ENCODE measurements around the gene TMEM108.

TMEM108 gene

DNA sequence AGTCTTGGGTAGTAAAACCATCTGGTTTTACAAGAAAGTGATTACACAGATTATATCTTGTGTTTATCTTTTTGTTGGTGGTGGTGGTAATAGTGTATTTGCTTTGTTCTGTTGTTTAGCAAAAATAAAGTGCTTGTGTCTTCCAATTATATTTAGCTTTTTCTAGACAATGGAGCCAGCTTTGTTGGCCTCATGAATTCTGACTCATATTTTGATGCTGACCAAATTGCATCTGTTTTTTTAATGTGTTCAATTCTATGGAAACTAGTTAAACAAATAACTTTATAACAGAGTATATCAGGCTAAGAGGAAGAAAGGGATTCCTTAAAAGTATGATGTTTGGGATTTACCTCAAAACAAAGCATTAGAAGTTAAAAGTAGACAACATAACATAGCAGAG, 292.3 kb downstream of the TMEM108 start:
- ChIA-PET POLR2A (no interaction called here), CTCF (no interaction called here)
- TF ChIP-seq NFRKB (IDR thresholded peaks at IDR 0.05) (no peak), HDGF (IDR thresholded peaks at IDR 0.05; ENCODE audit: borderline replicate concordance) (no peak), ZNF384 (IDR thresholded peaks at IDR 0.05) (no peak), LEF1 (IDR thresholded peaks at IDR 0.05; ENCODE audit: borderline replicate concordance) (no peak)
- DNase-seq (ENCODE audit: extremely low spot score): no peak

DNA sequence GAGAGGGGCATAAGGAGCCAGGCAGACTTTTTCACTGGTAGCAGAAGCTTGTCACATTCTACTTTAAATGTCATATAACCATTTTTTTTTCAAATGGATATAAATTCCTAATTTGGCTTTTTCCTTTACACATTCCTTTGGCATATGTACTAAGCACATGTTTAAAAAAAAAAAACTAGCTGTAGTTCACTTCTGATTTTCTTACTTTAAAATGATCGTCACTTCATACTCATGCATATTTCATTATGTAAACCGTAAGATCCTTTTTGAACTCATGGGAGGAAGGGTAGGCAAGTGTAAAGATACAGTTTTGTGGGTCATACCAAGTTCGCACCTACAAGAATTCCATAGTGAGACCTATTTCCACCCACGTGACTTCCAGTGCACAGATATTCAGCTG, 316.5 kb downstream of the TMEM108 start:
- CTCF ChIA-PET: no interaction called here
- TF ChIP-seq ARNT (IDR thresholded peaks at IDR 0.05) (no peak), FOXK2 (IDR thresholded peaks at IDR 0.05) (no peak), BHLHE40 (IDR thresholded peaks at IDR 0.05; ENCODE audit: borderline replicate concordance) (no peak), SP1 (IDR thresholded peaks at IDR 0.05) (no peak), FOXM1 (IDR thresholded peaks at IDR 0.05; ENCODE audit: borderline replicate concordance) (no peak), TARDBP (IDR thresholded peaks at IDR 0.05) (no peak)
- POLR2A ChIA-PET: no interaction called here
- no peak for DNase-seq (ENCODE audit: extremely low spot score)

DNA sequence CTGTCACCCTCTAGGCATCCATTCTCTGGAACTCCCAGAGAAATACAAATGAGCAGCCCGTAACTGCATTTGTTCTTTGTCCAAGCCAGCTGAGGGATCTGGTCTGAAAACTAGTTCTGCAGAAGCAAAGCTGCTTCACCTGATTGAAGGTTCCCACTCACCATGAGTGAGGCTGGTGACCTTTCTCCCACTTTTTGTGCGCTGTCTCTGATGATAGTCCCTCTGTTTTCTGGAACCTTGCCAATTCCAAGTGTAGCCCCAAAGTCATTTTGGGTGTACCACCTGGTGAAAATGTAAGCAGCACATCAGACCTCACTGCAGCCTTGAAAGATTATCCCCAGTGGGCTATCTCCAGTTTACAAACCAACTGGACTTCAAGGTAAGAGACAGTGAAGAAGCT, 322.3 kb downstream of the TMEM108 start:
- ChIA-PET CTCF (no interaction called here), POLR2A (no interaction called here)
- DNase-seq (ENCODE audit: extremely low spot score): no peak
- TF ChIP-seq L3MBTL2 (conservative IDR thresholded peaks at IDR 0.05): no peak
- no peak for TF ChIP-seq BHLHE40 (IDR thresholded peaks at IDR 0.05; ENCODE audit: borderline replicate concordance)
- no peak for TF ChIP-seq TARDBP (IDR thresholded peaks at IDR 0.05)

DNA sequence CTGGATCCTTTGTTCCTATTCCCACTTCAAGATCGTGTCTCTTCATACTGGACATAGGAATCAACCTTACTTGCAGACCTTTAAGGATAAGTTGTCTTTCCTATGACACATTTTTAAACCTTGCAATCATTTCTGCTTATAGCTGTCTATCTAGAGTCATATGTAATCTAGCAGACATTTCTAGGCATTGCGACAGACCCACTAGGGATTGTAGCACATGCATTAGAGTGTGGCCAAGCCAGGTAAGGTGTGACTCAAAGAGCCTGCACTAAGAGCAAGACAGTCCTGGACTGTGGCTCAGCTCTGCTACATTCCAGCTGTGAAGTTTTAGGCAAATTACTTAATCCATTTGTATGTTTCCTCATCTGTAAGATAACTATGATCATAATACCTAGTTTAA, 322.8 kb downstream of the TMEM108 start:
- TF ChIP-seq TARDBP (IDR thresholded peaks at IDR 0.05): no peak
- no peak for TF ChIP-seq NFRKB (IDR thresholded peaks at IDR 0.05)
- TF ChIP-seq LEF1 (IDR thresholded peaks at IDR 0.05; ENCODE audit: borderline replicate concordance): no peak
- TF ChIP-seq FOXK2 (IDR thresholded peaks at IDR 0.05): no peak
- TF ChIP-seq ELF4 (IDR thresholded peaks at IDR 0.05): no peak
- no peak for TF ChIP-seq FOXA1 (IDR thresholded peaks at IDR 0.05)
- TF ChIP-seq ZNF384 (IDR thresholded peaks at IDR 0.05): no peak
- TF ChIP-seq HDGF (IDR thresholded peaks at IDR 0.05; ENCODE audit: borderline replicate concordance): no peak
- TF ChIP-seq, protein P1, sequence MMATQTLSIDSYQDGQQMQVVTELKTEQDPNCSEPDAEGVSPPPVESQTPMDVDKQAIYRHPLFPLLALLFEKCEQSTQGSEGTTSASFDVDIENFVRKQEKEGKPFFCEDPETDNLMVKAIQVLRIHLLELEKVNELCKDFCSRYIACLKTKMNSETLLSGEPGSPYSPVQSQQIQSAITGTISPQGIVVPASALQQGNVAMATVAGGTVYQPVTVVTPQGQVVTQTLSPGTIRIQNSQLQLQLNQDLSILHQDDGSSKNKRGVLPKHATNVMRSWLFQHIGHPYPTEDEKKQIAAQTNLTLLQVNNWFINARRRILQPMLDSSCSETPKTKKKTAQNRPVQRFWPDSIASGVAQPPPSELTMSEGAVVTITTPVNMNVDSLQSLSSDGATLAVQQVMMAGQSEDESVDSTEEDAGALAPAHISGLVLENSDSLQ (IDR thresholded peaks at IDR 0.05): no peak
- no peak for TF ChIP-seq ARNT (IDR thresholded peaks at IDR 0.05)
- no peak for TF ChIP-seq SUZ12 (IDR thresholded peaks at IDR 0.05)
- no peak for TF ChIP-seq CTBP1 (IDR thresholded peaks at IDR 0.05; ENCODE audit: borderline replicate concordance)
- ChIA-PET CTCF (no interaction called here), POLR2A (no interaction called here)

DNA sequence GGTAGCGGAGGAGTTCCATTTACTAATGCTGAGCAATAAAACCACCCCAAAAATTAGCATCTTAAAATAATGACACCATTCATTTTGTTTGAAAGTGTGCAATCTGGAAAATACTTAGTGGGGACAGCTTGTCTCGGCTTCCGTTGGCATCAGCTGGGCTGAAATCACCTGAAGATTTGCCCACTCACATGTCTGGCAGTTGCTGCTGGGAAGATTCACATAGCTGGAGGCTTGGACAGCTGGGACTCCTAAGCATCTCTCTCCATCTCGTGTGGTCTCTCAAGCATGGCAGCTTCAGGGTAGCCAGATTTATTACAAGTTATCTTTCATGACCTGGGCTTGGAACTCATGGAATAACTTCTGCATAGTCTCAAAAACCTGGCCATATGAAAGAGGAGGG, 323.2 kb downstream of the TMEM108 start:
- CTCF ChIA-PET: interaction anchor here (0.6 kb wide), 1 partner anchor 301 kb away, joined by 3 read pairs; no protein-coding TSS in a partner anchor
- TF ChIP-seq LEF1 (IDR thresholded peaks at IDR 0.05; ENCODE audit: borderline replicate concordance) (no peak), FOXK2 (IDR thresholded peaks at IDR 0.05) (no peak), HDGF (IDR thresholded peaks at IDR 0.05; ENCODE audit: borderline replicate concordance) (no peak), ZNF384 (IDR thresholded peaks at IDR 0.05) (no peak)
- POLR2A ChIA-PET: no interaction called here
- DNase-seq (ENCODE audit: extremely low spot score): no peak

More for the DNA sequence above, 322.8 kb downstream of the TMEM108 start:
- no peak for DNase-seq (ENCODE audit: extremely low spot score)

DNA sequence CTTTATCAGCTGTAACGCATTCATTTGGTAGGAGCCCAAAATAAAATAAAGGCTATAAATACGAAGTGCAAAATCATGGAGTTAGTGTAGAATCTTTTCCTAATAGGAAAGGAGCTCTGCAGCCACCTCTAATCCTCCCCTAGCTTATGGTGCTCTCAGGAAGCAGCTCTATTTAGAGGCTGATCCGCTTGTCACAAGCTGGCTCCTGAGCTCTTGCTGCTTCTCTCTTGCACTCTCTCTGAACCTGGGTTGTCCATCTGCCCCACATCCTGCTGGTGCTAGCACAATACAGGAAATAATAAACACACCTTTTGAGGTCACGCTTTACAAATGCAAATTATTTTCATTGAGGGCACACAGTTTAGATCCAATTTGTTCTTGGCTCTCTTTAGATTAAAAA, 324.3 kb downstream of the TMEM108 start:
- no peak for DNase-seq (ENCODE audit: extremely low spot score)
- CTCF ChIA-PET: no interaction called here
- POLR2A ChIA-PET: no interaction called here
- TF ChIP-seq LEF1 (IDR thresholded peaks at IDR 0.05; ENCODE audit: borderline replicate concordance) (no peak), NFRKB (IDR thresholded peaks at IDR 0.05) (no peak), ARNT (IDR thresholded peaks at IDR 0.05) (no peak), SP1 (IDR thresholded peaks at IDR 0.05) (no peak), FOXM1 (IDR thresholded peaks at IDR 0.05; ENCODE audit: borderline replicate concordance) (no peak), FOXK2 (IDR thresholded peaks at IDR 0.05) (no peak), ZNF384 (IDR thresholded peaks at IDR 0.05) (no peak), FOXA1 (IDR thresholded peaks at IDR 0.05) (no peak), CTBP1 (IDR thresholded peaks at IDR 0.05; ENCODE audit: borderline replicate concordance) (no peak), SUZ12 (IDR thresholded peaks at IDR 0.05) (no peak), ELF4 (IDR thresholded peaks at IDR 0.05) (no peak), TARDBP (IDR thresholded peaks at IDR 0.05) (no peak), BHLHE40 (IDR thresholded peaks at IDR 0.05; ENCODE audit: borderline replicate concordance) (no peak), HDGF (IDR thresholded peaks at IDR 0.05; ENCODE audit: borderline replicate concordance) (no peak), L3MBTL2 (conservative IDR thresholded peaks at IDR 0.05) (no peak)
- TF ChIP-seq, protein P1 (IDR thresholded peaks at IDR 0.05): no peak

DNA sequence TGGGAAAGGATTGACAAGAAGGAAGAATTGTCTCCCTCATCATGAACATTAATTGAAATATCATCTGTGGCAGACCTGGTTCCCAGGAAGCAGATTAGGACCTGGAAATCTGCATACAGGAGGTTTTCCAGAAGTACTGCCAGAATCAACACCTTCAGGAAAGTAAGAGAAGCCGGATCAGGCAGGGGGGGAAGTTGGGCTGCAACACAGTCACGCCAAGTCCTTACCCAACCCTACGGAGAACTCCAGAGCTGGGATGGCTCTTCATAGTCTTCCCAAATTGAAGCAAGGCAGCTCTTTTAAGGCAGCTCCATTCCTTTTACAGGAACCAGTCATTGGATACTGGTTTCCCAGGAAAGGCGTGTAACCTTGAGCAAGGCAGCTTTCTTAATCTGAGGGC, 326.5 kb downstream of the TMEM108 start:
- TF ChIP-seq FOXK2 (IDR thresholded peaks at IDR 0.05) (no peak), ARNT (IDR thresholded peaks at IDR 0.05) (no peak), L3MBTL2 (conservative IDR thresholded peaks at IDR 0.05) (no peak), BHLHE40 (IDR thresholded peaks at IDR 0.05; ENCODE audit: borderline replicate concordance) (no peak), SUZ12 (IDR thresholded peaks at IDR 0.05) (no peak), ELF4 (IDR thresholded peaks at IDR 0.05) (no peak)
- POLR2A ChIA-PET: no interaction called here
- CTCF ChIA-PET: interaction anchor here (0.5 kb wide), 1 partner anchor 9 kb away, joined by 3 read pairs; no protein-coding TSS in a partner anchor
- DNase-seq (ENCODE audit: extremely low spot score): no peak

DNA sequence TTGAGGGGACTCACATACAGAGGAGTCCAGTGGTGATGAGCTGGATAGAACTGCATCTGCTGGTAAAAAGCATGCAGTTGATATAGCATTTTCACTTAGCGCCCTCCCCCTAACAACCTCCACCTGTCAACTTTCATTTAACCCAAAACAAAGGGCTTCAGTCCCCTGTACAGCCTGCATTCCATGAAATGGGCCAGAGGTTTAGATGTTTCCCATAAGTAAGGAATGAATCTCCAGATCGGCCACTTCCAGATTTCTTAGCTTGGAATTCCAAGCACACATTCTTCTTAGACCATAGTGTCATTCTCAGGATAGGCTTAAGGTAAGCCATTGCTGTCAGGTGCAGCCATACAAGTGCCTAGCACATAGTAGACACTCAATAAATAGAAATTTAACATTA, 328.7 kb downstream of the TMEM108 start:
- ChIA-PET POLR2A (no interaction called here), CTCF (no interaction called here)
- TF ChIP-seq FOXK2 (IDR thresholded peaks at IDR 0.05) (no peak), NFRKB (IDR thresholded peaks at IDR 0.05) (no peak), LEF1 (IDR thresholded peaks at IDR 0.05; ENCODE audit: borderline replicate concordance) (no peak), SP1 (IDR thresholded peaks at IDR 0.05) (no peak), SUZ12 (IDR thresholded peaks at IDR 0.05) (no peak), FOXA1 (IDR thresholded peaks at IDR 0.05) (no peak), ZNF384 (IDR thresholded peaks at IDR 0.05) (no peak), HDGF (IDR thresholded peaks at IDR 0.05; ENCODE audit: borderline replicate concordance) (no peak), ELF4 (IDR thresholded peaks at IDR 0.05) (no peak), TARDBP (IDR thresholded peaks at IDR 0.05) (no peak), L3MBTL2 (conservative IDR thresholded peaks at IDR 0.05) (no peak), CTBP1 (IDR thresholded peaks at IDR 0.05; ENCODE audit: borderline replicate concordance) (no peak), ARNT (IDR thresholded peaks at IDR 0.05) (no peak), BHLHE40 (IDR thresholded peaks at IDR 0.05; ENCODE audit: borderline replicate concordance) (no peak), FOXM1 (IDR thresholded peaks at IDR 0.05; ENCODE audit: borderline replicate concordance) (no peak)
- TF ChIP-seq, protein P1 (IDR thresholded peaks at IDR 0.05): no peak
- no peak for DNase-seq (ENCODE audit: extremely low spot score)
